Stimulated activated effector memory CD8-positive, alpha-beta T cell treated with anti-CD3 and anti-CD28 coated beads, Interleukin-12 subunit alpha, Interleukin-12 subunit beta, amount 100 ng/mL, for 72 hours (primary cell): Measurements from ENCODE around the gene PPM1L.

Source experiments
- ATAC-seq: fragments of 150-1000 bp; cut with Tn5 transposase; 2 replicates; pipeline ENCODE4 v1.10.0; 2021
- DNase-seq, 2 donors: peaks; one replicate each; pipeline ENCODE4 v3.0.0; 2021 to 2022; ENCODE audit warnings: low spot score in 2 of 2
- H3K27ac Mint-ChIP-seq: one replicate; pipeline ENCODE4 v1.8.0; 2022; ENCODE audit warnings: mild to moderate bottlenecking, mixed read lengths
- H3K36me3 Mint-ChIP-seq: one replicate; pipeline ENCODE4 v1.8.0; 2022; ENCODE audit warnings: mild to moderate bottlenecking, mixed read lengths
- H3K4me1 Mint-ChIP-seq: one replicate; pipeline ENCODE4 v1.8.0; 2022; ENCODE audit warnings: mixed read lengths
- H3K4me3 Mint-ChIP-seq: one replicate; pipeline ENCODE4 v1.8.0; 2022; ENCODE audit warnings: mild to moderate bottlenecking, mixed read lengths
- H3K9me3 Mint-ChIP-seq: one replicate; pipeline ENCODE4 v1.8.0; 2022; ENCODE audit warnings: mixed read lengths

PPM1L gene

GRCh38 chr3:160811237-160811548 lies 55.2 kb downstream of the PPM1L start:
- no peak overlapping the region for H3K4me3 Mint-ChIP-seq
- ATAC-seq (no peak), DNase-seq (no peak)
- H3K4me1 Mint-ChIP-seq: peaks cover 8% of the 10 kb centered on the region
- no peaks in the 10 kb centered on the region for H3K9me3 Mint-ChIP-seq
- H3K27ac Mint-ChIP-seq: no peak overlapping the region
- no peaks in the 10 kb centered on the region for H3K36me3 Mint-ChIP-seq

- no peak overlapping the region for H3K4me3 Mint-ChIP-seq
Measured at GRCh38 chr3:160812304-160812703, 56.3 kb downstream of the PPM1L start.

GRCh38 chr3:160815280-160815679 lies 59.2 kb downstream of the PPM1L start:
- ATAC-seq: no peak
- H3K36me3 Mint-ChIP-seq: no peaks in the 10 kb centered on the region
- DNase-seq: no peak

More at GRCh38 chr3:160812304-160812703, 56.3 kb downstream of the PPM1L start:
- Mint-ChIP-seq H3K9me3 (no peaks in the 10 kb centered on the region), H3K36me3 (no peaks in the 10 kb centered on the region), H3K27ac (no peak overlapping the region), H3K4me1 (peaks cover 8% of the 10 kb centered on the region)
- peak; percentile 82 for ATAC-seq
- no peak for DNase-seq

GRCh38 chr3:160820022-160820421 lies 64.0 kb downstream of the PPM1L start:
- no peaks in the 10 kb centered on the region for H3K4me1 Mint-ChIP-seq
- H3K36me3 Mint-ChIP-seq: no peaks in the 10 kb centered on the region
- no peak overlapping the region for H3K4me3 Mint-ChIP-seq
- no peak overlapping the region for H3K27ac Mint-ChIP-seq
- ATAC-seq (no peak), DNase-seq (no peak)
- H3K9me3 Mint-ChIP-seq: no peaks in the 10 kb centered on the region

More at GRCh38 chr3:160815280-160815679, 59.2 kb downstream of the PPM1L start:
- no peak overlapping the region for H3K4me3 Mint-ChIP-seq
- no peaks in the 10 kb centered on the region for H3K9me3 Mint-ChIP-seq
- peaks cover 8% of the 10 kb centered on the region for H3K4me1 Mint-ChIP-seq
- no peak overlapping the region for H3K27ac Mint-ChIP-seq

GRCh38 chr3:160820430-160820829 lies 64.4 kb downstream of the PPM1L start:
- Mint-ChIP-seq H3K36me3 (no peaks in the 10 kb centered on the region), H3K9me3 (no peaks in the 10 kb centered on the region), H3K4me3 (no peak overlapping the region), H3K27ac (no peak overlapping the region), H3K4me1 (no peaks in the 10 kb centered on the region)
- ATAC-seq (no peak), DNase-seq (no peak)

GRCh38 chr3:160822936-160823335 lies 66.9 kb downstream of the PPM1L start:
- H3K4me1 Mint-ChIP-seq: no peaks in the 10 kb centered on the region
- H3K27ac Mint-ChIP-seq: no peak overlapping the region
- ATAC-seq (no peak), DNase-seq (no peak)
- no peaks in the 10 kb centered on the region for H3K36me3 Mint-ChIP-seq
- no peaks in the 10 kb centered on the region for H3K9me3 Mint-ChIP-seq
- no peak overlapping the region for H3K4me3 Mint-ChIP-seq

- H3K9me3 Mint-ChIP-seq: no peaks in the 10 kb centered on the region
- H3K36me3 Mint-ChIP-seq: no peaks in the 10 kb centered on the region
- no peak overlapping the region for H3K4me3 Mint-ChIP-seq
- DNase-seq: no peak
- H3K27ac Mint-ChIP-seq: no peak overlapping the region
- no peak for ATAC-seq
- no peaks in the 10 kb centered on the region for H3K4me1 Mint-ChIP-seq
Measured at GRCh38 chr3:160825311-160825800, 69.3 kb downstream of the PPM1L start.

GRCh38 chr3:160826408-160826807 lies 70.4 kb downstream of the PPM1L start:
- no peaks in the 10 kb centered on the region for H3K4me1 Mint-ChIP-seq
- no peak overlapping the region for H3K27ac Mint-ChIP-seq
- H3K36me3 Mint-ChIP-seq: no peaks in the 10 kb centered on the region
- ATAC-seq (no peak), DNase-seq (no peak)
- H3K9me3 Mint-ChIP-seq: no peaks in the 10 kb centered on the region
- H3K4me3 Mint-ChIP-seq: no peak overlapping the region

GRCh38 chr3:160826991-160827390 lies 71.0 kb downstream of the PPM1L start:
- H3K9me3 Mint-ChIP-seq: no peaks in the 10 kb centered on the region

GRCh38 chr3:160827516-160827915 lies 71.5 kb downstream of the PPM1L start:
- no peaks in the 10 kb centered on the region for H3K36me3 Mint-ChIP-seq
- ATAC-seq (no peak), DNase-seq (no peak)
- no peak overlapping the region for H3K4me3 Mint-ChIP-seq
- no peak overlapping the region for H3K27ac Mint-ChIP-seq
- H3K4me1 Mint-ChIP-seq: no peaks in the 10 kb centered on the region
- no peaks in the 10 kb centered on the region for H3K9me3 Mint-ChIP-seq

More at GRCh38 chr3:160826991-160827390, 71.0 kb downstream of the PPM1L start:
- ATAC-seq (no peak), DNase-seq (no peak)
- Mint-ChIP-seq H3K4me3 (no peak overlapping the region), H3K27ac (no peak overlapping the region), H3K4me1 (no peaks in the 10 kb centered on the region), H3K36me3 (no peaks in the 10 kb centered on the region)

GRCh38 chr3:160828880-160829279 lies 72.8 kb downstream of the PPM1L start:
- DNase-seq (no peak), ATAC-seq (no peak)
- no peaks in the 10 kb centered on the region for H3K4me1 Mint-ChIP-seq
- no peak overlapping the region for H3K27ac Mint-ChIP-seq
- H3K36me3 Mint-ChIP-seq: no peaks in the 10 kb centered on the region
- no peaks in the 10 kb centered on the region for H3K9me3 Mint-ChIP-seq
- H3K4me3 Mint-ChIP-seq: no peak overlapping the region

GRCh38 chr3:160829486-160830009 lies 73.5 kb downstream of the PPM1L start:
- H3K4me3 Mint-ChIP-seq: no peak overlapping the region
- H3K9me3 Mint-ChIP-seq: peaks cover 4% of the 10 kb centered on the region
- no peak for ATAC-seq
- H3K27ac Mint-ChIP-seq: no peak overlapping the region
- no peak for DNase-seq
- H3K36me3 Mint-ChIP-seq: no peaks in the 10 kb centered on the region
- no peaks in the 10 kb centered on the region for H3K4me1 Mint-ChIP-seq

GRCh38 chr3:160830796-160831195 lies 74.8 kb downstream of the PPM1L start:
- DNase-seq (no peak), ATAC-seq (no peak)
- H3K9me3 Mint-ChIP-seq: peaks cover 12% of the 10 kb centered on the region
- H3K36me3 Mint-ChIP-seq: no peaks in the 10 kb centered on the region
- no peak overlapping the region for H3K4me3 Mint-ChIP-seq
- H3K4me1 Mint-ChIP-seq: no peaks in the 10 kb centered on the region
- H3K27ac Mint-ChIP-seq: no peak overlapping the region

- Mint-ChIP-seq H3K36me3 (no peaks in the 10 kb centered on the region), H3K4me1 (no peaks in the 10 kb centered on the region), H3K9me3 (peaks cover 12% of the 10 kb centered on the region), H3K4me3 (no peak overlapping the region), H3K27ac (no peak overlapping the region)
- ATAC-seq: no peak
- no peak for DNase-seq
Measured at GRCh38 chr3:160831401-160831800, 75.4 kb downstream of the PPM1L start.

- Mint-ChIP-seq H3K36me3 (no peaks in the 10 kb centered on the region), H3K27ac (no peak overlapping the region), H3K4me3 (no peak overlapping the region), H3K9me3 (peaks cover 16% of the 10 kb centered on the region), H3K4me1 (peaks cover 12% of the 10 kb centered on the region)
- ATAC-seq: peak; percentile 46
- DNase-seq: no peak
Measured at GRCh38 chr3:160837394-160837980, 81.5 kb downstream of the PPM1L start.

- ATAC-seq (no peak), DNase-seq (no peak)
- H3K4me3 Mint-ChIP-seq: no peak overlapping the region
- H3K36me3 Mint-ChIP-seq: no peaks in the 10 kb centered on the region
- H3K4me1 Mint-ChIP-seq: peaks cover 12% of the 10 kb centered on the region
- H3K9me3 Mint-ChIP-seq: peaks cover 6% of the 10 kb centered on the region
- no peak overlapping the region for H3K27ac Mint-ChIP-seq
Measured at GRCh38 chr3:160840590-160840989, 84.6 kb downstream of the PPM1L start.
